IMR-90 (cell line): ENCODE data around the gene KDM8. TPM values are rescaled to one million over a fixed set of nuclear protein-coding genes. Genes with fewer than 3 reads are reported as not detected.

ENCODE experiments used
- ATAC-seq: fragments of 200-7000 bp; cut with Tn5 transposase; 2 replicates; pipeline ENCODE4 v1.9.1; 2020; ENCODE audit warnings: low read depth, mild to moderate bottlenecking, moderate library complexity
- BruUV-seq: library from RNA; stranded (reverse); fragments of 400-500 nt; replicated peaks from 2 replicates; lab custom pipeline; 2021; lab: Mats Ljungman, UMichigan
- CTCF ChIA-PET: fragments of 300-600 bp; formaldehyde crosslinking; extraction: SDS; loops from one replicate; lab custom pipeline; 2021; ENCODE audit warnings: antibody characterized with exemption; lab: Yijun Ruan, JAX
- POLR2A ChIA-PET: fragments of 300-600 bp; sonication (Branson Sonifier 250); formaldehyde crosslinking; loops from one replicate; lab custom pipeline; 2022; ENCODE audit warnings: antibody characterized with exemption; ENCODE audit not compliant: unreplicated experiment; lab: Charles Lee
- DNase-seq: peaks from one replicate; pipeline ENCODE4 v3.0.0; 2013
- H2AFZ ChIP-seq: replicated peaks from 2 replicates; pipeline ENCODE3; 2013; ENCODE audit warnings: low read length, mild to moderate bottlenecking; ENCODE audit not compliant: poor library complexity
- H2AK5ac ChIP-seq: 2 replicates; pipeline ENCODE4 v1.6.1; 2013; ENCODE audit warnings: low read depth, low read length, inconsistent platforms
- H2AK9ac ChIP-seq: replicated peaks from 2 replicates; pipeline ENCODE3; 2013; ENCODE audit warnings: mild to moderate bottlenecking, low read depth, low read length, moderate library complexity; ENCODE audit not compliant: poor library complexity
- H2BK120ac ChIP-seq: 2 replicates; pipeline ENCODE4 v1.6.1; 2013; ENCODE audit warnings: low read depth, low read length, inconsistent platforms
- H2BK15ac ChIP-seq: 3 replicates; pipeline ENCODE4 v1.6.1; 2013; ENCODE audit warnings: low read depth, low read length, inconsistent platforms
- H2BK20ac ChIP-seq: 2 replicates; pipeline ENCODE4 v1.6.1; 2013; ENCODE audit warnings: low read depth, mild to moderate bottlenecking, inconsistent platforms, low read length, moderate library complexity
- H2BK5ac ChIP-seq: 2 replicates; pipeline ENCODE4 v1.6.1; 2013; ENCODE audit warnings: mild to moderate bottlenecking, low read depth, low read length, inconsistent platforms; ENCODE audit not compliant: poor library complexity, severe bottlenecking
- H3K14ac ChIP-seq: replicated peaks from 2 replicates; pipeline ENCODE4 v1.6.1; 2013; ENCODE audit warnings: low read depth, low read length, inconsistent platforms
- H3K18ac ChIP-seq: 2 replicates; pipeline ENCODE4 v1.6.1; 2013; ENCODE audit warnings: low read depth, low read length, control low read depth
- H3K23ac ChIP-seq: 2 replicates; pipeline ENCODE4 v1.6.1; 2013; ENCODE audit warnings: low read depth, low read length, inconsistent platforms
- H3K27ac ChIP-seq: 2 replicates; pipeline ENCODE4 v1.5.1; 2013; ENCODE audit warnings: mild to moderate bottlenecking, control low read depth, low read length; ENCODE audit not compliant: insufficient read depth
- H3K27me3 ChIP-seq: 2 replicates; pipeline ENCODE4 v1.6.1; 2013; ENCODE audit warnings: low read length; ENCODE audit not compliant: control insufficient read depth, insufficient read depth
- H3K36me3 ChIP-seq: 2 replicates; pipeline ENCODE4 v1.6.1; 2013; ENCODE audit warnings: low read length, mixed read lengths; ENCODE audit not compliant: control insufficient read depth, insufficient read depth
- H3K4ac ChIP-seq: 2 replicates; pipeline ENCODE4 v1.6.1; 2013; ENCODE audit warnings: low read depth, low read length, inconsistent platforms
- H3K4me1 ChIP-seq: 2 replicates; pipeline ENCODE4 v1.6.1; 2013; ENCODE audit warnings: low read length, mixed read lengths; ENCODE audit not compliant: control insufficient read depth, insufficient read depth
- H3K4me2 ChIP-seq: 2 replicates; pipeline ENCODE4 v1.6.1; 2013; ENCODE audit warnings: low read depth, mild to moderate bottlenecking, control low read depth, low read length, moderate library complexity
- H3K4me3 ChIP-seq: 2 replicates; pipeline ENCODE4 v1.5.1; 2013; ENCODE audit warnings: low read depth, mild to moderate bottlenecking, control low read depth, low read length, moderate library complexity; ENCODE audit not compliant: insufficient read depth
- H3K56ac ChIP-seq: 2 replicates; pipeline ENCODE4 v1.6.1; 2013; ENCODE audit warnings: low read length, inconsistent platforms; ENCODE audit not compliant: insufficient read depth; ENCODE audit errors: extremely low read depth
- H3K79me1 ChIP-seq, 2 experiments: 2 replicates each; pipeline ENCODE4 v1.6.1; 2013; ENCODE audit warnings: low read length in 2 of 2, inconsistent platforms in 1 of 2, low read depth in 1 of 2
- H3K9ac ChIP-seq: 2 replicates; pipeline ENCODE4 v1.6.1; 2013; ENCODE audit warnings: low read depth, low read length, control low read depth
- H3K9me1 ChIP-seq: 2 replicates; pipeline ENCODE4 v1.6.1; 2013; ENCODE audit warnings: low read length, inconsistent platforms; ENCODE audit not compliant: insufficient read depth
- H3K9me3 ChIP-seq: 2 replicates; pipeline ENCODE4 v1.6.1; 2013; ENCODE audit warnings: low read length; ENCODE audit not compliant: control insufficient read depth, insufficient read depth
- H4K20me1 ChIP-seq: 2 replicates; pipeline ENCODE4 v1.6.1; 2013; ENCODE audit warnings: low read length, inconsistent platforms; ENCODE audit not compliant: insufficient read depth
- H4K5ac ChIP-seq: 2 replicates; pipeline ENCODE4 v1.6.1; 2013; ENCODE audit warnings: mild to moderate bottlenecking, low read depth, low read length, control low read depth
- H4K8ac ChIP-seq, 2 experiments: 2 replicates each; pipeline ENCODE4 v1.6.1; 2013; ENCODE audit warnings: low read depth in 2 of 2, low read length in 2 of 2, control low read depth in 1 of 2, inconsistent platforms in 1 of 2
- H4K91ac ChIP-seq: 2 replicates; pipeline ENCODE4 v1.6.1; 2013; ENCODE audit warnings: low read depth, low read length, inconsistent platforms; ENCODE audit not compliant: insufficient read depth
- BHLHE40 ChIP-seq: fragments of 150-350 bp; IDR thresholded peaks from 2 replicates; pipeline ENCODE4 v1.6.1; 2016; ENCODE audit warnings: mild to moderate bottlenecking, low read depth, low read length
- CEBPB ChIP-seq: IDR thresholded peaks from 2 replicates; pipeline ENCODE4 v1.6.1; 2012; ENCODE audit warnings: low read depth, low read length, improper control_type of control experiment
- CHD1 ChIP-seq: IDR thresholded peaks from 2 replicates; pipeline ENCODE4 v1.6.1; 2012; ENCODE audit warnings: low read depth, low read length, improper control_type of control experiment
- FOS ChIP-seq: fragments of 150-350 bp; IDR thresholded peaks from 2 replicates; pipeline ENCODE4 v1.6.1; 2016; ENCODE audit warnings: low read depth, low read length
- MAFK ChIP-seq: IDR thresholded peaks from 2 replicates; pipeline ENCODE4 v1.6.1; 2012; ENCODE audit warnings: low read depth, low read length, improper control_type of control experiment
- MAZ ChIP-seq: IDR thresholded peaks from 2 replicates; pipeline ENCODE4 v1.6.1; 2012; ENCODE audit warnings: low read depth, mild to moderate bottlenecking, low read length, improper control_type of control experiment, moderate library complexity, borderline replicate concordance
- MXI1 ChIP-seq: IDR thresholded peaks from 2 replicates; pipeline ENCODE4 v1.6.1; 2012; ENCODE audit warnings: low read depth, mild to moderate bottlenecking, low read length, moderate library complexity, borderline replicate concordance
- NFE2L2 ChIP-seq: fragments of 150-350 bp; IDR thresholded peaks from 2 replicates; pipeline ENCODE4 v1.6.1; 2016; ENCODE audit warnings: low read depth, mild to moderate bottlenecking, low read length
- POLR2A ChIP-seq: IDR thresholded peaks from 2 replicates; pipeline ENCODE4 v1.6.1; 2012; ENCODE audit warnings: mild to moderate bottlenecking, low read depth, low read length
- RAD21 ChIP-seq: IDR thresholded peaks from 2 replicates; pipeline ENCODE4 v1.6.1; 2012; ENCODE audit warnings: low read length, improper control_type of control experiment
- RCOR1 ChIP-seq: IDR thresholded peaks from 2 replicates; pipeline ENCODE4 v1.6.1; 2012; ENCODE audit warnings: mild to moderate bottlenecking, low read length, improper control_type of control experiment; ENCODE audit not compliant: insufficient replicate concordance
- RFX5 ChIP-seq: IDR thresholded peaks from 2 replicates; pipeline ENCODE4 v1.8.0; 2012; ENCODE audit warnings: low read depth, mild to moderate bottlenecking, low read length, moderate library complexity
- SMC3 ChIP-seq: fragments of 150-350 bp; IDR thresholded peaks from 2 replicates; pipeline ENCODE4 v1.6.1; 2016; ENCODE audit warnings: low read depth, mild to moderate bottlenecking, antibody characterized with exemption, low read length, moderate library complexity
- USF2 ChIP-seq: fragments of 150-350 bp; IDR thresholded peaks from 2 replicates; pipeline ENCODE4 v1.6.1; 2017; ENCODE audit warnings: mild to moderate bottlenecking, antibody characterized with exemption, low read length, low read depth
- WGBS, 2 experiments: methylation state at CpG; one replicate each; pipeline versions ENCODE4 v1.1.5 to v1.1.7; 2013; ENCODE audit warnings: missing lambda C conversion rate in 2 of 2; ENCODE audit not compliant: insufficient read length in 1 of 2; ENCODE audit errors: extremely low coverage in 2 of 2; 5-methylcytosine and 5-hydroxymethylcytosine counted together
- dilution Hi-C: fragments of 300-500 bp; cut with HindIII; formaldehyde crosslinking; loops from one replicate; pipeline ENCODE4 v1.14.3; 2018; ENCODE audit warnings: low sequenced_read_pairs; ENCODE audit not compliant: unreplicated experiment
- in situ Hi-C: fragments of 300-500 bp; cut with MboI; formaldehyde crosslinking; loops from 3 replicates; pipeline ENCODE4 v1.14.3; 2019; ENCODE audit warnings: low sequenced_read_pairs, inconsistent platforms, mixed read lengths
- intact Hi-C: fragments of 100-400 bp; cut with micrococcal nuclease; formaldehyde crosslinking; loops from 2 replicates; pipeline ENCODE4 v1.10.0; 2022
- polyA plus RNA-seq, 3 experiments: library from polyadenylated mRNA; depleted of rRNA; stranded (reverse); fragments of >200 nt; gene quantifications; 2 replicates each; pipeline ENCODE4 v1.2.3, GENCODE V29; 2012; ENCODE audit warnings: low replicate concordance in 1 of 3
- total RNA-seq: library from RNA; depleted of rRNA; stranded (reverse); fragments of >200 nt; gene quantifications from 2 replicates; pipeline ENCODE4 v1.2.3, GENCODE V29; 2012
- TF ChIP-seq, protein P1 (sequence below): fragments of 150-350 bp; IDR thresholded peaks from 2 replicates; pipeline ENCODE4 v1.6.1; 2016; ENCODE audit warnings: low read depth, mild to moderate bottlenecking, low read length, moderate library complexity, borderline replicate concordance
- TF ChIP-seq, protein P2 (sequence below): conservative IDR thresholded peaks from 2 replicates; pipeline ENCODE4 v1.5.1; 2012; ENCODE audit warnings: mild to moderate bottlenecking, low read depth, low read length, improper control_type of control experiment

Gene KDM8
- total and polyA plus RNA-seq, 2 of the 4 experiments (the other 2 are of a cell fraction) = 3.2 to 3.8 TPM

DNA sequence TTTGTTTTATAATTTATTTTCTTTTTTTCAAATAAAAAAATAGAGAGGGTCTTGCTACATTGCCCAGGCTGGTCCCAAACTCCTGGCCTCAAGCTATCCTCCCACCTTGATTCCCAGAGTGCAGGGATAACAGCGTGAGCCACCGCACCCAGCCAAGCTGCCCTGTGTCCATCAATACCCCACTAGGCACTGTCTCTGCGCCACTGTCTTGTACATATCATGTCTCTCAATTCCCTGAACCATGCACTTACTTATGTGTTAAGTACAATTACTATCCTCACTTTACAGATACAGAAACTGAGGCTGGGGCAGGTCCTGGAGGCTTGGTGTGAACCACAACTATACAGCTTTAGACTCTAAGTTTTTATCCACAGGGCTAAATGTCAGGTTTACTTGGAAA, 53.5 kb downstream of the KDM8 start:
- H2AFZ ChIP-seq = no peak overlapping the region
- no peak overlapping the region for H3K4me2 ChIP-seq
- H3K79me1 ChIP-seq = peaks cover 51 to 68% of the 10 kb centered on the region in 2 experiments
- H3K9me1 ChIP-seq = peaks cover 29% of the 10 kb centered on the region
- H2BK15ac ChIP-seq = peak overlapping the region; percentile 97; the same call in 1 of the 3 replicates
- H3K27me3 ChIP-seq = no peaks in the 10 kb centered on the region
- no peak overlapping the region for H2BK5ac ChIP-seq
- no peak overlapping the region for H3K4me3 ChIP-seq
- peaks cover 12% of the 10 kb centered on the region for H3K36me3 ChIP-seq
- no peak for TF ChIP-seq MAFK
- TF ChIP-seq, protein P1, sequence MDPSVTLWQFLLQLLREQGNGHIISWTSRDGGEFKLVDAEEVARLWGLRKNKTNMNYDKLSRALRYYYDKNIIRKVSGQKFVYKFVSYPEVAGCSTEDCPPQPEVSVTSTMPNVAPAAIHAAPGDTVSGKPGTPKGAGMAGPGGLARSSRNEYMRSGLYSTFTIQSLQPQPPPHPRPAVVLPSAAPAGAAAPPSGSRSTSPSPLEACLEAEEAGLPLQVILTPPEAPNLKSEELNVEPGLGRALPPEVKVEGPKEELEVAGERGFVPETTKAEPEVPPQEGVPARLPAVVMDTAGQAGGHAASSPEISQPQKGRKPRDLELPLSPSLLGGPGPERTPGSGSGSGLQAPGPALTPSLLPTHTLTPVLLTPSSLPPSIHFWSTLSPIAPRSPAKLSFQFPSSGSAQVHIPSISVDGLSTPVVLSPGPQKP = no peak
- TF ChIP-seq CHD1 = no peak
- no peak for TF ChIP-seq MXI1
- TF ChIP-seq BHLHE40 = no peak
- no peak for TF ChIP-seq RAD21
- no peak for TF ChIP-seq CEBPB
- no peak for TF ChIP-seq USF2
- no peak for TF ChIP-seq RCOR1
- no peak for TF ChIP-seq NFE2L2
- no peak for TF ChIP-seq SMC3
- TF ChIP-seq, protein P2, sequence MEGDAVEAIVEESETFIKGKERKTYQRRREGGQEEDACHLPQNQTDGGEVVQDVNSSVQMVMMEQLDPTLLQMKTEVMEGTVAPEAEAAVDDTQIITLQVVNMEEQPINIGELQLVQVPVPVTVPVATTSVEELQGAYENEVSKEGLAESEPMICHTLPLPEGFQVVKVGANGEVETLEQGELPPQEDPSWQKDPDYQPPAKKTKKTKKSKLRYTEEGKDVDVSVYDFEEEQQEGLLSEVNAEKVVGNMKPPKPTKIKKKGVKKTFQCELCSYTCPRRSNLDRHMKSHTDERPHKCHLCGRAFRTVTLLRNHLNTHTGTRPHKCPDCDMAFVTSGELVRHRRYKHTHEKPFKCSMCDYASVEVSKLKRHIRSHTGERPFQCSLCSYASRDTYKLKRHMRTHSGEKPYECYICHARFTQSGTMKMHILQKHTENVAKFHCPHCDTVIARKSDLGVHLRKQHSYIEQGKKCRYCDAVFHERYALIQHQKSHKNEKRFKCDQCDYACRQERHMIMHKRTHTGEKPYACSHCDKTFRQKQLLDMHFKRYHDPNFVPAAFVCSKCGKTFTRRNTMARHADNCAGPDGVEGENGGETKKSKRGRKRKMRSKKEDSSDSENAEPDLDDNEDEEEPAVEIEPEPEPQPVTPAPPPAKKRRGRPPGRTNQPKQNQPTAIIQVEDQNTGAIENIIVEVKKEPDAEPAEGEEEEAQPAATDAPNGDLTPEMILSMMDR = no peak
- no peak for TF ChIP-seq POLR2A
- TF ChIP-seq RFX5 = no peak
- TF ChIP-seq FOS = no peak
- no peak for TF ChIP-seq MAZ
- no peaks in the 10 kb centered on the region for H4K20me1 ChIP-seq
- intact Hi-C loops = no loop called here
- peak overlapping the region; percentile 86 for H2AK5ac ChIP-seq
- H3K14ac ChIP-seq = no peak overlapping the region
- 100% methylated on average over 1 of the region's 3 CpGs; no CpG with 5 or more reads in 1 of the 2 experiments for WGBS, 2 experiments
- no peak for ATAC-seq
- H3K56ac ChIP-seq = no peak overlapping the region
- peak overlapping the region; percentile 23; the same call in 1 of the 2 replicates for H3K27ac ChIP-seq
- peaks cover 31% of the 10 kb centered on the region for H3K4me1 ChIP-seq
- peak overlapping the region; percentile 87 for H2BK20ac ChIP-seq
- POLR2A ChIA-PET = no interaction called here
- peak overlapping the region in 1 of 2 experiments; percentile 32; a peak in 2 of 4 replicates for H4K8ac ChIP-seq
- H4K91ac ChIP-seq = peak overlapping the region; percentile 63
- no TSS peak for BruUV-seq
- CTCF ChIA-PET = interaction anchor here (0.6 to 0.9 kb wide), 2 partner anchors 67 to 90 kb away, joined by 3 read pairs; no protein-coding TSS in a partner anchor
- no peaks in the 10 kb centered on the region for H3K9me3 ChIP-seq
- H3K4ac ChIP-seq = peak overlapping the region; percentile 79
- in situ Hi-C loops = no loop called here
- 0 out of 2 replicates have a peak overlapping the region, but pooled peaks have one; percentile 18 for H4K5ac ChIP-seq
- H2BK120ac ChIP-seq = peak overlapping the region; percentile 58
- H3K9ac ChIP-seq = no peak overlapping the region
- dilution Hi-C loops = no loop called here
- DNase-seq = no peak
- H3K18ac ChIP-seq = peak overlapping the region; percentile 28; the same call in 1 of the 2 replicates
- H2AK9ac ChIP-seq = no peak overlapping the region
- H3K23ac ChIP-seq = no peak overlapping the region
